ENCODE results near the gene TRAPPC2. TPM values are rescaled to one million over a fixed set of nuclear protein-coding genes. Genes with fewer than 3 reads are reported as not detected.
"Not testable (repeated sequence)": the region's sequence is repeated elsewhere in the genome, so short reads cannot be mapped to it uniquely, and the experiment has no call there.

TRAPPC2 gene
- total RNA-seq, 1 experiment from 2014 or later, result 19.0 TPM

DNA sequence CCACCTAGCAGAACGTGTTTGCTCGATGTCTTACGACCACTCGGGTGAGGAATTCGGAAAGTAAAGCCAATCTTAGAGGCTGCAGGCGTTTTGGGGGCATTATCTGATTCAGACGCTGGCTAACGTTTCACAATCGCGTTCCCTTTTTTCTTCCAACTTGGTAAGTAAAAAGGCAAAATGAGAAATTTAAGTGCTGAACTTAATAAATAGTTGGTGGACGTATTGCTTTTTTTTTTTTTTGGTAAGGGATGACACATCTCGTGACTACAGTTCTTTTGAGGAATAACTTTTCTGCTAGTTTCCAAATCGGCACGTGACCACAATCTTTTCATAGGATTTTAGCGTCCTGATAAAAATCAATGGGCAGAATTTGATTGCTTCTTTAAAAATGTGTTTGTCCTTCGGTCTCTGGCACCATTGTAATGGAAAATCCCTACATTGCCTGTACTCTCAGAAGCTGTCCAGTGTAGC, 44.6 kb downstream of the TRAPPC2 start:
- in situ Hi-C loops (cut with HindIII; ENCODE audit: low pct_unique_long_range_greater_than_20kb, low sequenced_read_pairs), result no loop called here
- DNase-seq (ENCODE audit: low read depth, low spot score), result no peak

DNA sequence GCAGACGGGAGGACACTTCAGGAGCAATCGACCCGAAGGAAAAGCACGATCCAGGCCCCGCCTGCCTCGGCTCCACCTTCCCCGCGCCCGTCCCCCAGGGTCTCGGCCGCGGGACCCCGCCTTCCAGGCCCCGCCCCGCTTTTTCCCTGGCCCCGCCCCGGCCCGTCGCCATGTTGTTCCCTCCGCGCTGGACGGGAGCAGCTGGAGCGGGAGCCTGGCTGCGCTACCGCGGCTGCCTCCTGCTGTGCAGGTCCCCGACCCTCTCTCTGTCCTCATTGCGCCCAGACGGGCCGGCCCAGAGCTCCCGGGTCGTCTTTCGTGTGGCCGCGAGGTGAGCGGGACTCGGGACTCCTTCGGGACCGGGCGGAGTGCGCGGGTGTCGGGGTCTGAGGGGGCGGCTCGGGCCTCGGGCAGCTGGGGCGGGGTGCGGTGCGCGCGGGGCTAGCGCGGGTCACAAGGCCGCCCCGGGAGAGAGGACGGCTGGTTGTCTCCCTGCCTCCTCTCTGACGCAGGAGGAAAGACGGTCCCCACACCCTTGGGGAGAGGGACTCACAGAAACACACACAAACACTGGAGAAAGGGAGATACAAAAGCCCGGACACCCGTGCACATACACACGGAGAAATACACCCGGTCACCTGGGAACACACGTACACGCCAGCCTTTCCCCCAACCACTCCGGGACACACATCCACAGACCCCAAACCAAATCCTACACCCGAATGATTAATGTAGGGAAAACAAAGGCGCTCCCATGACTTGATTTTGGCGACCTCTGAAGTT, 45.3 kb downstream of the TRAPPC2 start, which contains the start of gene RAB9A:
Gene RAB9A (plus strand): TSS at position 171 of the 783 bp plus-strand sequence. CDS start 19,619 bp downstream, outside the sequence.
- in situ Hi-C loops (cut with HindIII; ENCODE audit: low pct_unique_long_range_greater_than_20kb, low sequenced_read_pairs), result no loop called here
- peak; percentile 74 for DNase-seq (ENCODE audit: low read depth, low spot score)

DNA sequence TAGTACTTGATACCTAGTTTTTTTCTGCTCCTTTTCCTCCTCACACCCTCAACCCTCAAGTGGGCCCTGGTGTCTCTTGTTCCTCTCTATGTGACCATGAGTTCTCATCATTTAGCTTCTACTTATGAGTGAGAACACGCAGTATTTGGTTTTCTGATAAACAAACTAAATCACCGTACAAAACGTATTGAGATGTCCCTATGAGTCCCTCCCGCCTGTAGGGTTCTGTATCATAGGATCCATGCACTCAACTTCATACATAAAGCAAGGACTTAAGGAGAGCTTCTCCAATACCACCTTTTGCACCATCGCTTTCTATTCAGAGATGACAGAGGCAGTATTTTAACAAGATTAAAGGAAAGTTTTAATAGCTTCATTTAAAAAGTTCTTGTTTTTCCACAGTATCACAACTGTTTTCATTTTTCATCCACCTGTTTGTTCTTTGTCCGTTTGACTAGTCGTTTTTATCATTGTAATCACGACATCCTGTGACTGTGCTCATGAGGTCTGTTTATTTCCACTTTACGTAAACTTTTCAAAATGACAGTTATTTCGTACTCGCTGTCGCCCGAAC, 45.9 kb downstream of the TRAPPC2 start:
- in situ Hi-C loops (cut with HindIII; ENCODE audit: low pct_unique_long_range_greater_than_20kb, low sequenced_read_pairs), result no loop called here
- no peak for DNase-seq (ENCODE audit: low read depth, low spot score)

DNA sequence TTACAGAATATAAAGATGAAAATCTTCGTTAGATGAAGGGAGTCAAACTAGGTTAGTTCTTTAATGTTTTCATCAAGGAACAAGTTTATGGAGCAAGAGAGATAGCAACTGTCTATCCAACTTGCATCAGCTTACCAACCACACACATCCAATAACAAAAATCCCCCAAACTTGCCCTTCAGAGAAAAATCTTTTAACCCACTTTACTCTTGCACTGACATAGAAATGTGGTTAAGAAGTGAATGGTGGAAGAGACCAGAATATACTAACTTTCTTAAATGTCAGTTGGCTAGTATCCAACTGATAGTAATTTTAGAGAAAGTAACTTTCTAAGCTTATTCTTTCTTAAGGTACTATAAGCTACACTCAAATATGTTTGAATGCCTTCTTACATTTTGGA, 47.2 kb downstream of the TRAPPC2 start:
- in situ Hi-C loops (cut with HindIII; ENCODE audit: low pct_unique_long_range_greater_than_20kb, low sequenced_read_pairs), result no loop called here
- no peak for DNase-seq (ENCODE audit: low read depth, low spot score)

DNA sequence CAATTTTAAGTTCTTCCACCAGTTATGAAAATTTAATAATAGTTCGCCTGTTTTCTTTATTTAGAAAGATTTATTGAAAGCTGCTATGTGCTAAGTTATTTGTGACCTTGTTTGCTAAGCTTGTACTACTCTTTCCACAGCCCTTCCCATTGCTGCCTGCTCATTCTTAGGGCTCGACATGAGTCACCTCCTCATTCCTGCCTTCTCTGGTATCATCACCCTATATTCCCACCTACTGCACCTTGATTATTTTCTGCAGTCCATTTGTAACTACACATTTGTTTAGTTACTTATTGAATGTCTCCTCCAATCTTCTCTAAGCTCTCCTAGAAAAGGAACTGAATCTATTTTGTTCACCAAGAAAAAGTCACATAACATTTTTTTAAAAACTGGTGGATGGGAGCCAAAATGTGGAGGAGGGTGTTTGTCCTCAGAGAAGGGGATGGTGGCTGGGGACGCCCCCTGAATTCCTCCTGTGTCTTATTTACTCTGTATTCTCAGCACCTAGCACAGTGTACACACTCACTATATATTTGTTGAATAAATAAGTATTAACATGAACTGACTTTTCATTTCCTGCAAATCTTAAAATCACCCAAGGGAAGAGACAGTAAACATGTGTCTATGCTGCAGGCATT, 49.2 kb downstream of the TRAPPC2 start:
- in situ Hi-C loops (cut with HindIII; ENCODE audit: low pct_unique_long_range_greater_than_20kb, low sequenced_read_pairs), result no loop called here
- DNase-seq (ENCODE audit: low read depth, low spot score), result no peak

DNA sequence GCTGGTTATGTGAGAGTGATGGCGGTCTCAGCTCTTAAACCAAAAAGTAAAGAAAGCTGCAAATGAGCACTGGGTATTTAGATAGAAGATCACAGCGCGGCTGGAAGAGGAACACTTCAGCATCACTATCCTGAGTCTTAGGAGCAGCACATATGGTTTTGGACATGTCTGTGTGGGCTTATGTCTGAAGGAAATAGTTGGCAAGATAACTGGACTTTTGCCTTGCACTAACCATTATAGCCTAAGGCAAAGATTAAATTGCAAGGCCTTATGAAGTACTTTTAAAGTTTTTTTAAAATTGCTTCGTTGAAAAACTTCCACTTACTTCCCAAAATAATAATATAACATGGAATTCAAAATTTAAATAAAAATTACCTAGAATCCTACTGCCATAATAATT, 50.1 kb downstream of the TRAPPC2 start:
- DNase-seq (ENCODE audit: low read depth, low spot score), result no peak
- in situ Hi-C loops (cut with HindIII; ENCODE audit: low pct_unique_long_range_greater_than_20kb, low sequenced_read_pairs), result no loop called here

DNA sequence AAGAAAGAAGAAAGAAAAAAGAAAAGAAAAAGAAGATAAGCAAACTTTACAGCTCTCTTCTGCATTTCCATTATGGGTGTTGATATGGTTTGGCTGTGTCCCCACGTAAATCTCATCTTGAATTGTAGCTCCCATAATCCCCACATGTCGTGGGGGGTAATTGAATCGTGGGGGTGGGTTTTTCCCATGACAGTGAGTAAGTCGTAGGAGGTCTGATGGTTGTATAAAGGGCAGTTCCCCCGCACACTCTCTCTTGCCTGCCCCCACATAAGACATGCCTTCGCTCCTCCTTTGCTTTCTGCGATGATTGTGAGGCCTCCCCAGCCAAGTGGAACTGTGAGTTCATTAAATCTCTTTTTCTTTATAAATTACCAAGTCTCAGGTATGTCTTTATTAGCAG, 52.8 kb downstream of the TRAPPC2 start:
- in situ Hi-C loops (cut with HindIII; ENCODE audit: low pct_unique_long_range_greater_than_20kb, low sequenced_read_pairs), result no loop called here
- no peak for DNase-seq (ENCODE audit: low read depth, low spot score)

DNA sequence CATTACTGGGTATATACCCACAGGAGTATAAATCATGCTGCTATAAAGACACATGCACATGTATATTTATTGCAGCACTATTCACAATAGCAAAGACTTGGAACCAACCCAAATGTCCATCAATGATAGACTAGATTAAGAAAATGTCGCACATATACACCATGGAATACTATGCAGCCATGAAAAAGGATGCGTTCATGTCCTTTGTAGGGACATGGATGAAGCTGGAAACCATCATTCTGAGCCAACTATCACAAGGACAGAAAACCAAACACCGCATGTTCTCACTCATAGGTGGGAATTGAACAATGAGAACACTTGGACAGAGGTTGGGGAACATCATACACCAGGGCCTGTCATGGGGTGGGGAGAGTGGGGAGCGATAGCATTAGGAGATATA, 54.7 kb downstream of the TRAPPC2 start:
- DNase-seq (ENCODE audit: low read depth, low spot score); in situ Hi-C loops (cut with HindIII; ENCODE audit: low pct_unique_long_range_greater_than_20kb, low sequenced_read_pairs): not testable (repeated sequence)

DNA sequence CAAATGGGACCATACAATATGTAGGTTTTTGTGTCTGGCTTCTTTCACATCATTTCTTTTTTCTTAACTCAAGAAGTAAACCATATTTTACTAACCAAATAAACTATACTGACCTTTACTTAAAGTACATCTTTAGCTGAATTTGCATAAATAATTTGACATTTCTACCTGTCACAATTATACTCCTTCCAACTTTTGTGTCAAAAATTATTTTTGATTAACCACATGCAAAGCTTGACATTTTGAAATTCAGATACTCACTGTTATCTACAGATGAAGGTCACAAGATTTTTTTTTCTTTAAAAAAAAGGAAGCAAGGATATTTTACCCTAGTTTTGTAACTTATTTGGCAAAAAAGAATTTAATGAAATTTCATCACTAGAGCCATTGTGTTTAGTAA, 57.5 kb downstream of the TRAPPC2 start:
- in situ Hi-C loops (cut with HindIII; ENCODE audit: low pct_unique_long_range_greater_than_20kb, low sequenced_read_pairs), result no loop called here
- DNase-seq (ENCODE audit: low read depth, low spot score), result no peak

DNA sequence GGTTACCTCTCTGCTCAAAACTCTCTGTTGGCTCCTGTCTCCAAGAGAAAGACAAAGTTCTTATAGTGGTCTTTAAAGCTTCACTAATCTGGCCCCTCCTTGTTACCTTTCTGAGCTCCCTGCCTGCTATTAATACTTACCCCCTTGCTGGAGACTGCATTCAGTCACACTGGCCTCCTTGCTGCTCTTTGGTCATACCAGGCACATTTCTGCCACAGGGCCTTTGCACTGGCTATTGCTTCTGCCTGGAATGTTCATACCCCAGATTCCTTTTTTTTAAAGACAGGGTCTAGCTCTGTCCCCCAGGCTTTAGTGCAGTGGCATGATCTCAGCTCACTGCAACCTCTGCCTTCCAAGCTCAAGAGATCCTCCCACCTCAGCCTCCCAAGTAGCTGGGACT, 61.4 kb downstream of the TRAPPC2 start:
- no peak for DNase-seq (ENCODE audit: low read depth, low spot score)
- in situ Hi-C loops (cut with HindIII; ENCODE audit: low pct_unique_long_range_greater_than_20kb, low sequenced_read_pairs), result no loop called here

DNA sequence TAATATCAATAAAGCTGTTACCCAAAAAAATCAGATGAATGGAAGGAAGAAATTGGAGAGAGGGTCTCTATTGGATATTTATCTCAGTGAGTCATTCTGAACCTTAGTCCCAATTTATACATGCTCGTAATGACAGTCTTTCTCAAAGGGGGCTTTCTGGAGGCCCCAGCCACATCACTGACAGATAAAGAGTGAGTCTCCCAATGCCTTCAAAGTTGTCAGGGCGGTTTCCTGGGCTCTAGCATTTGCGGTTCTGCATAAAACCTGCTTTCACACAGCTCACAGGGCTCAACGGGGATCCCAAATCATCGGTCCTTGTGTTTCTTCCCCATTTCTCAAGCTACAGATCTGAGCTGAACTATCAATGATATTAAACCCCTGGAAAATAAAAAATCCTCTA, 64.2 kb downstream of the TRAPPC2 start:
- no peak for DNase-seq (ENCODE audit: low read depth, low spot score)

DNA sequence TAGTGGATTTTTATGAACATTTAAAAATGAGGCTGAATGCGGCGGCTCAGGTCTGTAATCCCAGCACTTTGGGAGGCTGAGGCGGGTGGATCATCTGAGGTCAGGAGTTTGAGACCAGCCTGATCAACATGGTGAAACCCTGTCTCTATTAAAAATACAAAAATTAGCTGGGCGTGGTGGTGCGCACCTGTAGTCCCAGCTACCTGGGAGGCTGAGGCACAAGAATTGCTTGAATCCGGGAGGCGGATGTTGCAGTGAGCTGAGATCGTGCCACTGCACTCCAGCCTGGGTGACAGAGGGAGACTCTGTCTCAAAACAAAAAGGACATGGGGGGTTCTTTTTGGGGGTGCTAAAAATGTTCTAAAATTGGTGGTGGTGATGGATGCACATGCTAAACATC, 64.7 kb downstream of the TRAPPC2 start:
- DNase-seq (ENCODE audit: low read depth, low spot score); in situ Hi-C loops (cut with HindIII; ENCODE audit: low pct_unique_long_range_greater_than_20kb, low sequenced_read_pairs): not testable (repeated sequence)

More for the DNA sequence above, 64.2 kb downstream of the TRAPPC2 start:
- in situ Hi-C loops (cut with HindIII; ENCODE audit: low pct_unique_long_range_greater_than_20kb, low sequenced_read_pairs), result no loop called here

DNA sequence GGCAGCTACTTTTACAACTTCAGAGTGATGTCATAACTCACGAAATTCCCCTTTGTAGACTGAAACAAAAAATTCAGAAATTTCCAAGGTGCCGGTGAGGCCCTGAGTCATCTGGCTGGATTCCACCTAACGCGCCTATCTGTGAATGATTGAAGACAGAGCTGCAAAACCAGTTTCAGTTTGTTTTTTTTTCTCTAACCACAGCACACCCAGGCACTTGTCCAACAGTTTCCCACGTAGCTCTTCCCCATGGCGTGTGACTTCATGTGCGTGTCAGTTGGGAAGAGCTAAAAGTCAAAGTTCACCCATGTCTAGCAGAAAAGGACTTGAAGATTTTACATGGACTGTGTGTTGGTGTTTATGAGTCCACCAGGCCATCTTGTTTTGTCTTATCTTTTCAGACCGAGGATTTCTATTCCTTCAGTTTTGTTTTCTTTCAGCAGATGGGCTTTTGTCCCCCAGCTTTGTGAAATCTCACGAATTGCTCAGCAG, 65.1 kb downstream of the TRAPPC2 start:
- in situ Hi-C loops (cut with HindIII; ENCODE audit: low pct_unique_long_range_greater_than_20kb, low sequenced_read_pairs), result no loop called here
- DNase-seq (ENCODE audit: low read depth, low spot score), result peak; percentile 94

DNA sequence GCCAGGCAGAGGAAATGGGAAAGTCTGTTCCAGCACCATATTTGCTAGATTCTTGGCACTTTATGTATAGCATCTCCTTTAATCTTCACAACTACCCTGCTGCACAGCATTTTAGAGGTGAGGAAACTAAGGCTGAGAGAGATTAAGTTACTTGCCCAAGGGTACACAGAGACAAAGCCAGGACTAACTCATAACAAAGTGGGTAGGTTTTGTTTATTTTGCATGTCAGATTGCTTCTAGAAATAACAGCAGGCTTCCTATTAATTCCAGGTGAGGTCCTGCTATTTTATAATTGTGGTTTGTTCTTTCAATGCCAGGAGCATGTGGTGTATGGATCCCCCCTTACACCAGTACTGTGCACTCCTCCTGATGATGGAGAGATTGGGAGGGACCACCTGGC, 66.5 kb downstream of the TRAPPC2 start:
- in situ Hi-C loops (cut with HindIII; ENCODE audit: low pct_unique_long_range_greater_than_20kb, low sequenced_read_pairs), result no loop called here
- no peak for DNase-seq (ENCODE audit: low read depth, low spot score)

DNA sequence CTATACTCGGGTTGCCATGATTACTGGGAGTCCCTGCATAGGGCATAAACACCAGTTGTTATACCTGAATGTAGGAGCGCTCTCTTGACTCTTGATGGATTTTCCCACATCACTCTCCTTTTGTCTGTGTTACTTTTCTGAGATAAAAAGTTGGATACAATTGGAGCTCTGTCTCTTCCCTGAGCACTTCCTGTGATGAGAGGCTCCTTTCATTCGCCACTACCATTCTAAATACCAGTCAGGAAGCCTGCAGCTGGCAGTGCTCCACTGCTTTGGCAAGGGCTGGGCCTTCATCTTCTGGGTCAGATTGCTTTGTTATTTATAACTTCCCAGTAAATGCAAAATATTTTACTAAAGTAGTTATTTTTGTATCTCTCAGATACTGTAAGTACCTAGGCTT, 67.6 kb downstream of the TRAPPC2 start:
- peak; percentile 91 for DNase-seq (ENCODE audit: low read depth, low spot score)
- in situ Hi-C loops (cut with HindIII; ENCODE audit: low pct_unique_long_range_greater_than_20kb, low sequenced_read_pairs), result no loop called here

DNA sequence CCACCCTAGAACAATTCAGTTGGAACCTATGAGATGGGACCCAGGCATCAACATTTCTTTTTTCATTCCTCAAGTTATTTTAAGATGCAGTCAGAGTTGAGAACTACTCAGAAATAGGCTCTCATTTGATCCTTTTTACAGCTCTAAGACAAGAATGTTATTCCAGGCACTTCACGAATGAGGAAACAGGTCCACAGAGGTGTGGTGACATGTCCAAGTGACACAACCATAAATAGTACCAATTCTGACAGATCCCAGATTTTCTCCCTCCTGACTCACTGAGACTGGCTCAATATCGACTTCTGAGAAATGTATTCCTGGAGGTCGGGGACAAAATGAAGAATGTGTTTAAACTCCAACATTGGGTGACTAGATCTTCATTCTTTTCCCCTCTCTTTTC, 70.4 kb downstream of the TRAPPC2 start:
- in situ Hi-C loops (cut with HindIII; ENCODE audit: low pct_unique_long_range_greater_than_20kb, low sequenced_read_pairs), result no loop called here
- DNase-seq (ENCODE audit: low read depth, low spot score), result no peak

DNA sequence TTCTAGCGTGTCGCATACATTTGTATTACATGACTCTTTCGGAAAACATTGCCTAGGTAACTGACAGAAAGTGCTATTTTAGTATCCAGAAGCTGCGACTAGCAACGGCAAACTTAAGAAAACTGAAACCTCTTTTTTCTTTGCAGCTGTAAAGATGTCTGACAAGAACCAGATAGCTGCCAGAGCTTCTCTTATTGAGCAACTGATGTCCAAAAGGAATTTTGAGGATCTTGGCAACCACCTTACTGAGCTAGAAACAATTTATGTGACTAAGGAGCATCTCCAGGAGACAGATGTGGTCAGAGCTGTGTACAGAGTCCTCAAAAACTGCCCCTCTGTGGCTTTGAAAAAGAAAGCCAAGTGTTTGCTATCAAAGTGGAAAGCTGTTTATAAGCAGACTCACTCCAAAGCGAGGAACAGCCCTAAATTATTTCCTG, 72.0 kb downstream of the TRAPPC2 start:
- DNase-seq (ENCODE audit: low read depth, low spot score), result no peak
- in situ Hi-C loops (cut with HindIII; ENCODE audit: low pct_unique_long_range_greater_than_20kb, low sequenced_read_pairs), result no loop called here
